ENCODE measurements around the gene GPR17.

GPR17 gene

DNA sequence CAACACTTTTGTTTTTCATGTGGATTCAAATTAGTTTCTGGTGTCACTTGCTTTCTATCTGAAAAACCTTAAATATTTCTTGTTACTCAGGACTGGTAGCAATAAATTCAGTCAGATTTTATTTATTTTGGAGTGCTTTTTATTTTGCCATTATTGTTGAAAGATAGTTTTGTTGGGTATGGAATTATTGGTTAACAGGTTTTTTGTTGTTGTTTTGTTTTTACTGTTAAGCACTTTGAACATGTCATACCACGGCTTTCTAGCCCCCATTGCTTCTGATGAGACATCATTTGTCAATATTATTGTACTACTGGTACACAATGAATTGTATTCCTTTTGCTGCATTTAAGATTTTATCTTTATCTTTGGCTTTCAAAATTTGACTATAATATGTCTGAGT is 42.5 kb downstream of the GPR17 start:
- no peak for DNase-seq (ENCODE audit: low read depth)

DNA sequence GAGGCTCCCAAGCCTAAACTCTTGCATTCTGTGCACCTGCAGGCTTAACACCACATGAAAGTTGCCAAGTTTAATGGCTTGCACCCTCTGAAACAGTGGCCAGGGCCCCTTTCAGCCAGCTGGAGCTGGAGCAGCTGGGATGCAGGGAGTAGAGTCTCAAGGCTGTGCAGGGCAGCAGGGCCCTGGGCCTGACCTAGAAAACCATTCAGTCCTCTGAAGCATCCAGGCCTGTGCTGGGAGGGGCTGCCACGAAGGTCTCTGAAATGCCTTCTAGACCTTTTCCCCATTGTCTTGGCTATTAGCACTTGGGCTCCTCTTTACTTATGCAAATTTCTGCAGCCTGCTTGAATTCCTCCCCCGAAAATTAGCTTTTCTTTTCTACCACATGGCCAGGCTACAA is 44.7 kb downstream of the GPR17 start:
- TF ChIP-seq, protein P1, sequence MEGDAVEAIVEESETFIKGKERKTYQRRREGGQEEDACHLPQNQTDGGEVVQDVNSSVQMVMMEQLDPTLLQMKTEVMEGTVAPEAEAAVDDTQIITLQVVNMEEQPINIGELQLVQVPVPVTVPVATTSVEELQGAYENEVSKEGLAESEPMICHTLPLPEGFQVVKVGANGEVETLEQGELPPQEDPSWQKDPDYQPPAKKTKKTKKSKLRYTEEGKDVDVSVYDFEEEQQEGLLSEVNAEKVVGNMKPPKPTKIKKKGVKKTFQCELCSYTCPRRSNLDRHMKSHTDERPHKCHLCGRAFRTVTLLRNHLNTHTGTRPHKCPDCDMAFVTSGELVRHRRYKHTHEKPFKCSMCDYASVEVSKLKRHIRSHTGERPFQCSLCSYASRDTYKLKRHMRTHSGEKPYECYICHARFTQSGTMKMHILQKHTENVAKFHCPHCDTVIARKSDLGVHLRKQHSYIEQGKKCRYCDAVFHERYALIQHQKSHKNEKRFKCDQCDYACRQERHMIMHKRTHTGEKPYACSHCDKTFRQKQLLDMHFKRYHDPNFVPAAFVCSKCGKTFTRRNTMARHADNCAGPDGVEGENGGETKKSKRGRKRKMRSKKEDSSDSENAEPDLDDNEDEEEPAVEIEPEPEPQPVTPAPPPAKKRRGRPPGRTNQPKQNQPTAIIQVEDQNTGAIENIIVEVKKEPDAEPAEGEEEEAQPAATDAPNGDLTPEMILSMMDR (conservative IDR thresholded peaks at IDR 0.05; ENCODE audit: low read depth, low read length) = no peak

More for the DNA sequence above, 42.5 kb downstream of the GPR17 start:
- no peak overlapping the region for H3K4me3 ChIP-seq (ENCODE audit: low read length)
- TF ChIP-seq, protein P1 (conservative IDR thresholded peaks at IDR 0.05; ENCODE audit: low read depth, low read length) = no peak

DNA sequence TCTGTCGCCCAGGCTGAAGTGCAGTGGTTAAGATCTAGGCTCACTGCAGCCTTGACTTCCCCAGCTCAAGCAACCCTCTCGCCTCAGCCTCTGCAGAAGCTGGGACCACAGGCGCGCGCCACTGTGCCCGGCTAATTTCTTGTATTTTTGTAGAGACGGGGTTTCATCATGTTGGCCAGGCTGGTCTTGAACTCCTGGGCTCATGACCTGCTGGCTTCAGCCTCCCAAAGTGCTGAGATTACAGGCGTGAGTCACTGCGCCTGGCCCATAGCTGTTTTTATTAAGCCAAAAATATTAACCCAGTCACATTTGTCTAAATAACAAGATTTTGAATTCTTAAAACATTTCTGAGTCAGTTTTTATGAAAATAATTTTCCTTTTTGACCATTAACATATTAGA is 49.0 kb downstream of the GPR17 start:
- no peak overlapping the region for H3K4me3 ChIP-seq (ENCODE audit: low read length)
- DNase-seq (ENCODE audit: low read depth) = no peak
- TF ChIP-seq, protein P1 (conservative IDR thresholded peaks at IDR 0.05; ENCODE audit: low read depth, low read length) = no peak

More for the DNA sequence above, 44.7 kb downstream of the GPR17 start:
- no peak overlapping the region for H3K4me3 ChIP-seq (ENCODE audit: low read length)
- no peak for DNase-seq (ENCODE audit: low read depth)

DNA sequence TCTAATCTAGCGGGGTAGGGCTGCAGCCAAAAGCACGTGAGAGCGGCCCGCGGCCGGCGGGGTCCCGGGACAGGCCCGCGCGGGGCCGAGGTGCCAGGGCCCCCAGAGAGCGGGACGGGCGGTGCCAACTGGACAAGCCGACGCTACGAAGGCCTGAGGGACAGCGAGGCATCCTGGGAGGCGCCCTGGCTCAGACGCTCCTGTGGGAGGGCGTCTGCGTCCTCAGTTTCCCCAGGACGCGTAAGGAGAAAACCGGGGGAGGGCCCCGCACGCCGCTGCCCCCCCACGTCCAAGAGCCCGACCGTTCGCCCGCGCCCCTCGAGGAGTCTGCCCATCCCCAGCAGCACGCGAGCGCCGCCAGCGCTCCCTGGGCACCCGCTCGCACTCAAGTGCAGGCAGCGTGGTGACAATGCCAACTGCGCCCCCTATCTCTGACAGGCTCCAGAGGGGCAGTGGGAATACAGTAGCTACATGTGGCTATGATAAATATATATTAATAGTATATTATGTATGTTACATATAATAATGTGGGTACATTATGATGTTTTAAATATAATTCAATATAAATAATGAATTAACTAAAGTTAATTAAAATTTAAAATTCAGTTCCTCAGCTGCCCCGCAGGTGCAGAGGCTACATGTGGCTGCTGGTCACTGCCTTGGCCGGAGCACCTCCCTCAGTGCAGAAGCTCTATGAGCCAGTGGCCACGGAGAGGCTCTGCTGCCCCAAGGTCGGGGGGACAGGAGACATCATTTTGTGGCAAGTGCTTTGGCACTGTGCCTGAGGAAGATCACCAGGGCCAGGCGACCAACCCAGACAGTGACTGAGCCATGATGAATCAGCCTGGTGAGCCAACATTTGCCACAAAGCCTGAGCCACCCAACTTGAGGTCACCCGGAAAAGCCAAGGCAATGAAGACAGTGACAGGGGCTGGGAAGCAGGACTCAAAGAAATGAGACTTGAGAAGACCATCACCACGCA is 49.8 kb downstream of the GPR17 start:
- TF ChIP-seq, protein P1 (conservative IDR thresholded peaks at IDR 0.05; ENCODE audit: low read depth, low read length) = peak; percentile 67
- DNase-seq (ENCODE audit: low read depth) = no peak
- H3K4me3 ChIP-seq (ENCODE audit: low read length) = peak overlapping the region; percentile 19

DNA sequence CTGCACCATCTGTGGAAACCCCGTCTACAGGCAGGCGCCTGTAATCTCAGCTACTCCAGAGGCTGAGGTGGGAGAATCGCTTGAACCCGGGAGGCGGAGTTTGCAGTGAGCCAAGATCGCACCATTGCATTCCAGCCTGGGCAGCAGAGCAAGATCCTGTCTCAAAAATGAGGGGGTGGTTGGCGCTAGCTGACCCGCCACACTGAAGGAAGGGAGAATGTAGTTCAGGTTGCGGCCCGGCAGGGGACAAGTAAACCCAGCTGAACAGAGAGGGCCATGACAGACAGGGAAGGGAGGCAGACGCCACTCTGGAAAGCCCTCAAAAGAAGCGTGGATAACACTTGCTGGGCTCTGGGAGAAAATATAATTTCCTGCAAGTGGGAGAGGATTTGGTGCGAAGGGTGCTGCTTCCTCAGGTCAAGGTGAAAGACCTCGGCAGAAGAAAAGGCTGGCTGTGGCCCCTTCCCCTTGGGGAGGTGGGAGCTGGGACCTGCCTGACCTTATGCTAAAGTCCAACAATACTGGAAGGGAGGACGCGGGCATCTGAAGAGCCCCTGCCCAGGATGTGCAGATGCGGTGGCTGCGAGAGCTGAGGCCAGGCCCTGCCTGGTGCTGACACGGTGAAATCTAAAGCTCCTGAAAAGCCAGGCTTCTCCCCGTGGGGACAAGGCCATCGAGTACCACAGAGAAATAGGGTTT is 51.7 kb downstream of the GPR17 start:
- no peak overlapping the region for H3K4me3 ChIP-seq (ENCODE audit: low read length)
- no peak for DNase-seq (ENCODE audit: low read depth)
- TF ChIP-seq, protein P1 (conservative IDR thresholded peaks at IDR 0.05; ENCODE audit: low read depth, low read length) = no peak

DNA sequence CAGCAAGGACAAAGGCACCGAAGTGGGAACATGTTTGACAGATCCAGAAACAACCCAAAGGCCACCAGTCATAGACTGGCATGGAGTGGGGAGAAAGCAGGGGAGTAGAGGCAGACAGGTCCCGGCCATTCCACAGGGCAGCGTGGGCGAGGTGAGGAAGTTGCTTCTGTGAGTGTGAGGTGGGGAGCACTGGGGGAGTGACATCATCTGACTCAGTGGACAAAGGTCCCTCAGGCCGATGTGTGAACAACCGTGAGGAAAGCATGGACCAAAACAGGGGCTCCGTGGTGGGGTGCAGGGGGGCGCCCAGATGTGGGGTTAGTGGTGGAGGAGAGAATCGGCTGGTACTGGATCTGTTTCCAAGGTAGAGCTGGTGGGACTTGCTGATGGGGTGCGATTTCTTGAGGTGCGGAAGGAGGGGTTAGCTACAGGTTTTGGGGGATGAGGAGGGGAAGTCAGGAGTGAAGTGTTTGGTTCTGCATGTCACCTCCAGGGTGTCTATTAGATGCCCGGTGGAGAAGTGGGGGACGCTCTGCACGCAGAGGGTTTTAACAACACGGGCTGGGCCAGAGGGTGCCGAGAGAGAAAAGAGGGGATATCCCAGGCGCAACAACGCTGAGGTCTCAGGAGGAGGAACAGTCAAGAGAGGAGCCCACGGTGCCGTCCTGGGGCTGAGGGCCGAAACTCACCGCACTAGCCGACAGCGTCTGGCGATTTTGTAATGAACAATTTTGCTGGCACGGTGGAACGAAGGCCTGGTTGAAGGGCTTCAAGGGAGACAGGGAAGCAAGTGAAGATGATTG is 52.8 kb downstream of the GPR17 start:
- DNase-seq (ENCODE audit: low read depth) = no peak
- H3K4me3 ChIP-seq (ENCODE audit: low read length) = no peak overlapping the region
- TF ChIP-seq, protein P1 (conservative IDR thresholded peaks at IDR 0.05; ENCODE audit: low read depth, low read length) = no peak
